Keratinocyte (primary cell): ENCODE results near the gene AK9. TPM values are rescaled to one million over a fixed set of nuclear protein-coding genes. Genes with fewer than 3 reads are reported as not detected.
A peak's percentile ranks its signal among the peaks of the same experiment; 100 is the strongest.

Source experiments
- DNase-seq: peaks from one replicate; pipeline ENCODE4 v3.0.0-alpha.2; 2011; ENCODE audit warnings: low read depth, missing footprints, low spot score
- FAIRE-seq: peaks from 2 replicates; lab custom pipeline; 2011; peaks lifted over from hg19 to GRCh38; lab: Jason Lieb, UNC
- H2AFZ ChIP-seq: 2 replicates; pipeline ENCODE4 v1.6.0; 2012; ENCODE audit warnings: low read length, control low read depth, inconsistent platforms; ENCODE audit not compliant: control insufficient read depth
- H3K27ac ChIP-seq: 2 replicates; pipeline ENCODE4 v1.5.1; 2011; ENCODE audit warnings: low read length; ENCODE audit not compliant: control insufficient read depth, insufficient read depth
- H3K27me3 ChIP-seq: 3 replicates; pipeline ENCODE4 v1.6.0; 2011; ENCODE audit warnings: low read length; ENCODE audit not compliant: control insufficient read depth, insufficient read depth; ENCODE audit errors: extremely low read depth
- H3K36me3 ChIP-seq, 2 experiments: 2 replicates in 1 of 2; 3 replicates in 1 of 2; pipeline ENCODE4 v1.5.1; 2011; ENCODE audit warnings: low read length in 2 of 2, mild to moderate bottlenecking in 1 of 2; ENCODE audit not compliant: control insufficient read depth in 2 of 2, insufficient read depth in 2 of 2; ENCODE audit errors: extremely low read depth in 1 of 2
- H3K4me1 ChIP-seq: 3 replicates; pipeline ENCODE4 v1.5.1; 2011; ENCODE audit warnings: low read length; ENCODE audit not compliant: control insufficient read depth, insufficient read depth; ENCODE audit errors: extremely low read depth
- H3K4me2 ChIP-seq: 3 replicates; pipeline ENCODE4 v1.6.0; 2011; ENCODE audit warnings: low read depth, low read length; ENCODE audit not compliant: control insufficient read depth, insufficient read depth; ENCODE audit errors: extremely low read depth
- H3K4me3 ChIP-seq, 3 experiments: fragments of 200-600 bp in 1 of 3; sonication (generic) in 1 of 3; 2 replicates in 2 of 3; 3 replicates in 1 of 3; pipeline ENCODE4 v1.5.1; 2011 to 2016; ENCODE audit warnings: low read length in 3 of 3, mild to moderate bottlenecking in 3 of 3, control low read depth in 2 of 3, inconsistent platforms in 1 of 3, low read depth in 1 of 3, mixed read lengths in 1 of 3, mixed run types in 1 of 3, moderate library complexity in 1 of 3; ENCODE audit not compliant: control insufficient read depth in 2 of 3, insufficient read depth in 2 of 3; ENCODE audit errors: extremely low read depth in 1 of 3
- H3K79me2 ChIP-seq: 2 replicates; pipeline ENCODE4 v1.6.0; 2012; ENCODE audit warnings: low read length; ENCODE audit not compliant: control insufficient read depth, insufficient read depth
- H3K9ac ChIP-seq: 3 replicates; pipeline ENCODE4 v1.6.0; 2011; ENCODE audit warnings: low read length; ENCODE audit not compliant: control insufficient read depth, insufficient read depth; ENCODE audit errors: extremely low read depth
- H3K9me1 ChIP-seq: 3 replicates; pipeline ENCODE4 v1.6.0; 2011; ENCODE audit warnings: low read length; ENCODE audit not compliant: control insufficient read depth, insufficient read depth; ENCODE audit errors: extremely low read depth
- H3K9me3 ChIP-seq: 2 replicates; pipeline ENCODE4 v1.5.1; 2012; ENCODE audit warnings: low read depth, low read length; ENCODE audit not compliant: control insufficient read depth
- H4K20me1 ChIP-seq: 3 replicates; pipeline ENCODE4 v1.6.0; 2011; ENCODE audit warnings: low read length; ENCODE audit not compliant: control insufficient read depth, insufficient read depth; ENCODE audit errors: extremely low read depth
- EZH2 ChIP-seq: IDR thresholded peaks from one replicate; pipeline ENCODE4 v1.6.1; 2012; ENCODE audit warnings: inconsistent platforms, mild to moderate bottlenecking, low read length, moderate library complexity
- dilution Hi-C: fragments of 300-500 bp; cut with MboI; formaldehyde crosslinking; loops from one replicate; pipeline ENCODE4 v1.7.0; 2020; ENCODE audit warnings: low sequenced_read_pairs; ENCODE audit not compliant: extremely low pct_ligation_motif_present
- polyA plus RNA-seq, 5 experiments: library from polyadenylated mRNA; depleted of rRNA in 3 of 5; stranded (reverse) in 3 of 5; stranded (forward) in 1 of 5; unstranded in 1 of 5; fragments of >200 nt; gene quantifications; 1 replicate in 1 of 5; 2 replicates in 3 of 5; 3 replicates in 1 of 5; pipeline versions ENCODE4 v1.2.1 to v1.2.3, GENCODE V29; 2011 to 2012; ENCODE audit warnings: missing spikeins in 2 of 5, low read depth in 1 of 5, low replicate concordance in 1 of 5
- TF ChIP-seq, protein P1 (sequence below), 3 experiments: IDR thresholded peaks in 1 of 3; conservative IDR thresholded peaks in 1 of 3; optimal IDR thresholded peaks in 1 of 3; 2 replicates in 2 of 3; 3 replicates in 1 of 3; pipeline versions ENCODE3 to v1.5.1; 2011; ENCODE audit warnings: low read length in 3 of 3, mild to moderate bottlenecking in 3 of 3, moderate library complexity in 2 of 3, control low read depth in 1 of 3, inconsistent platforms in 1 of 3; ENCODE audit not compliant: insufficient read depth in 2 of 3; ENCODE audit errors: extremely low read depth in 1 of 3

AK9 gene
- polyA plus RNA-seq, 1 donor (not counting 4 experiments of a cell fraction or from before 2014, with no cell fraction given), result 1.8 TPM

DNA sequence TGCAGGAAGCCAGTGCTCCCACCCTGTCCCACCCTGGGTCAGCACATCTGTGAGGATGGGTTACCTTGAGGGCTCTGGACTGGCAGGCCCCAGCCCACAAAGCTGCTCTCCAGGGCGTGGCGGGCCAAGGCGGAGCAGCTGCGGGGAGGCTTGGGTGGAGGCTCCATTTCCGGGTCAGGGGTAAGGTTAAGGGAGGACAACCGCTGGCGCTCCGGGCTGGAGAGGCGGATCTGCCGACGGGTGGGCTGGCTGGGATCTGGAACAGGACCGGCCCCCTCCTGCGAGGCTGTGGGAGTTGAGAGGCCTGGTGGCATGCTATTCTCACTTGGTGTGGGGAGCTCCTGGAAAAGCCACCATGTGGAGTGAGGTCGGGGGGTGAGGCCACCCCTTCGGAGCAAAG lies 244.9 kb downstream of the AK9 start:
- Histone ChIP-seq H3K9ac (no peak overlapping the region), H3K9me3 (no peaks in the 10 kb centered on the region), H3K79me2 (peaks cover 2% of the 10 kb centered on the region), H3K4me2 (no peak overlapping the region), H3K27me3 (no peaks in the 10 kb centered on the region), H4K20me1 (no peaks in the 10 kb centered on the region), H3K9me1 (peaks cover 2% of the 10 kb centered on the region), H3K27ac (no peak overlapping the region), H2AFZ (no peak overlapping the region), H3K4me1 (peaks cover 9% of the 10 kb centered on the region), H3K4me3 (no peak overlapping the region), H3K36me3 (peaks cover 31 to 46% of the 10 kb centered on the region in 2 experiments)
- TF ChIP-seq, protein P1, sequence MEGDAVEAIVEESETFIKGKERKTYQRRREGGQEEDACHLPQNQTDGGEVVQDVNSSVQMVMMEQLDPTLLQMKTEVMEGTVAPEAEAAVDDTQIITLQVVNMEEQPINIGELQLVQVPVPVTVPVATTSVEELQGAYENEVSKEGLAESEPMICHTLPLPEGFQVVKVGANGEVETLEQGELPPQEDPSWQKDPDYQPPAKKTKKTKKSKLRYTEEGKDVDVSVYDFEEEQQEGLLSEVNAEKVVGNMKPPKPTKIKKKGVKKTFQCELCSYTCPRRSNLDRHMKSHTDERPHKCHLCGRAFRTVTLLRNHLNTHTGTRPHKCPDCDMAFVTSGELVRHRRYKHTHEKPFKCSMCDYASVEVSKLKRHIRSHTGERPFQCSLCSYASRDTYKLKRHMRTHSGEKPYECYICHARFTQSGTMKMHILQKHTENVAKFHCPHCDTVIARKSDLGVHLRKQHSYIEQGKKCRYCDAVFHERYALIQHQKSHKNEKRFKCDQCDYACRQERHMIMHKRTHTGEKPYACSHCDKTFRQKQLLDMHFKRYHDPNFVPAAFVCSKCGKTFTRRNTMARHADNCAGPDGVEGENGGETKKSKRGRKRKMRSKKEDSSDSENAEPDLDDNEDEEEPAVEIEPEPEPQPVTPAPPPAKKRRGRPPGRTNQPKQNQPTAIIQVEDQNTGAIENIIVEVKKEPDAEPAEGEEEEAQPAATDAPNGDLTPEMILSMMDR (optimal IDR thresholded peaks at IDR 0.05 in 1 of 3, IDR thresholded peaks at IDR 0.05 in 1 of 3, conservative IDR thresholded peaks at IDR 0.05 in 1 of 3; ENCODE audit: extremely low read depth in 1 of 3, insufficient read depth in 2 of 3, low read length in 3 of 3), result no peak
- TF ChIP-seq EZH2, result no peak
- DNase-seq, result no peak
- dilution Hi-C loops, result no loop called here
- no peak for FAIRE-seq

DNA sequence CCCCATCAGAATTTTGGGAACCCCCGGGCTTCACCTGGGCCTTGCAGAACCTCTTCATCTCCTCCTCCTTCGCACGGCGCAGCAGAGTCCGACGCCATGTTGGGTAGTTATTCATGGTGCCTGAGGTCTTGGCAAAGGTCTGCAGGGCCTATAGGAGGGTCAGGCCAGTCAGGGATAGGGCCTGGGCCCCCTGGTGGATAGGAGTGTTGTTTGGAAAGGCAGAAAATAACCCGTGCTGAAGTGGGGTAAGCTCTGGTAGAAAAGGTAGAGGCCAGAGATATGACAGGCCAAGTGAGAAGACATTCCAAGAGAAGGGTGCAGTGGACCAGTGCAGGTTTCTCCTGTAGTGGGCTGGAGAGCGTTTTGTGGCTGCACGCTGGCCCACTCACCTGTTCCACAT lies 245.6 kb downstream of the AK9 start:
- Histone ChIP-seq H3K4me1 (peaks cover 9% of the 10 kb centered on the region), H3K79me2 (peaks cover 2% of the 10 kb centered on the region), H3K4me3 (no peak overlapping the region), H3K27ac (no peak overlapping the region), H3K9me1 (peaks cover 2% of the 10 kb centered on the region), H3K9ac (no peak overlapping the region), H3K27me3 (no peaks in the 10 kb centered on the region), H2AFZ (no peak overlapping the region), H3K9me3 (no peaks in the 10 kb centered on the region), H4K20me1 (no peaks in the 10 kb centered on the region), H3K4me2 (no peak overlapping the region), H3K36me3 (peaks cover 30 to 46% of the 10 kb centered on the region in 2 experiments)
- no peak for DNase-seq
- FAIRE-seq, result no peak
- TF ChIP-seq, protein P1 (optimal IDR thresholded peaks at IDR 0.05 in 1 of 3, IDR thresholded peaks at IDR 0.05 in 1 of 3, conservative IDR thresholded peaks at IDR 0.05 in 1 of 3; ENCODE audit: extremely low read depth in 1 of 3, insufficient read depth in 2 of 3, low read length in 3 of 3), result peak in 1 of 3 experiments; percentile 9
- no peak for TF ChIP-seq EZH2
- dilution Hi-C loops, result no loop called here
